Spleen (tissue), 11 donors: ENCODE measurements around the gene TMEM201. TPM values are rescaled to one million over a fixed set of nuclear protein-coding genes. Genes with fewer than 3 reads are reported as not detected.

Experiments
- DNase-seq: peaks from one replicate; pipeline ENCODE4 v3.0.0-alpha.2; 2020
- H3K27ac ChIP-seq, 8 donors: fragments of 200-600 bp; sonication (generic) in 7 of 8; 1 replicate in 4 of 8; 2 replicates in 4 of 8; pipeline versions ENCODE4 v1.5.0 to v1.8.0; 2016 to 2021; ENCODE audit warnings: inconsistent platforms in 4 of 8, mild to moderate bottlenecking in 4 of 8, moderate library complexity in 1 of 8
- H3K27me3 ChIP-seq, 7 donors: fragments of 200-600 bp; sonication (generic) in 6 of 7; replicated peaks in 1 of 7; 1 replicate in 4 of 7; 2 replicates in 3 of 7; pipeline versions ENCODE4 v1.5.0 to v1.8.0; 2016 to 2021; ENCODE audit warnings: inconsistent platforms in 3 of 7, mild to moderate bottlenecking in 1 of 7
- H3K36me3 ChIP-seq, 6 donors: fragments of 200-600 bp; sonication (generic) in 5 of 6; 1 replicate in 4 of 6; 2 replicates in 2 of 6; pipeline versions ENCODE4 v1.5.0 to v1.8.0; 2016 to 2021; ENCODE audit warnings: inconsistent platforms in 2 of 6
- H3K4me1 ChIP-seq, 6 donors: fragments of 200-600 bp; sonication (generic) in 5 of 6; 1 replicate in 3 of 6; 2 replicates in 3 of 6; pipeline versions ENCODE4 v1.5.0 to v1.8.0; 2016 to 2021; ENCODE audit warnings: inconsistent platforms in 3 of 6
- H3K4me3 ChIP-seq, 8 donors: fragments of 200-600 bp; sonication (generic) in 7 of 8; 1 replicate in 4 of 8; 2 replicates in 4 of 8; pipeline versions ENCODE4 v1.5.0 to v1.8.0; 2016 to 2021; ENCODE audit warnings: inconsistent platforms in 4 of 8, mild to moderate bottlenecking in 4 of 8, moderate library complexity in 2 of 8
- H3K9me3 ChIP-seq, 8 donors: fragments of 200-600 bp; sonication (generic) in 7 of 8; 1 replicate in 4 of 8; 2 replicates in 4 of 8; pipeline versions ENCODE4 v1.5.0 to v1.8.0; 2016 to 2021; ENCODE audit warnings: inconsistent platforms in 4 of 8
- POLR2A ChIP-seq, 3 donors: fragments of 450-650 bp; IDR thresholded peaks; one replicate each; pipeline ENCODE4 v1.5.1; 2017; ENCODE audit warnings: antibody characterized with exemption in 3 of 3, mild to moderate bottlenecking in 1 of 3
- POLR2AphosphoS5 ChIP-seq, 3 donors: sonication (generic); formaldehyde crosslinking; IDR thresholded peaks; one replicate each; pipeline ENCODE4 v1.5.1; 2017; ENCODE audit warnings: antibody characterized with exemption in 3 of 3
- WGBS, 5 donors: extraction: QIAGEN DNeasy Blood & Tissue Kit in 3 of 5; methylation state at CpG; one replicate each; pipeline versions ENCODE4 v1.1.5 to v1.1.7; 2013 to 2018; 5-methylcytosine and 5-hydroxymethylcytosine counted together
- intact Hi-C: fragments of 100-400 bp; cut with DNase I; formaldehyde crosslinking; loops from one replicate; pipeline ENCODE4 v1.15.0; 2023; ENCODE audit warnings: low total_unique reads
- polyA plus RNA-seq, 3 donors: library from polyadenylated mRNA; stranded (reverse); fragments of 200-250 nt; gene quantifications; one replicate each; pipeline ENCODE4 v1.2.1, GENCODE V29; 2013
- total RNA-seq, 7 donors: library from RNA; depleted of rRNA in 3 of 7; stranded (reverse); fragments of >200 nt in 3 of 7; fragmentation: NEBNext Ultra II Directional in 4 of 7; extraction: Animal tissue kit (Norgen Biotek cat#: 25700) in 4 of 7; gene quantifications; one replicate each; pipeline versions ENCODE4 v1.1.0 to v1.2.1, GENCODE V29; 2016 to 2021
- TF ChIP-seq, protein P1 (sequence below), 11 experiments: fragments of 200-600 bp in 7 of 11; fragments of 450-650 bp in 4 of 11; sonication (generic) in 4 of 11; IDR thresholded peaks in 8 of 11; conservative IDR thresholded peaks in 3 of 11; 1 replicate in 7 of 11; 2 replicates in 4 of 11; pipeline versions ENCODE4 v1.4.0 to v1.8.0; 2016 to 2021; ENCODE audit warnings: antibody characterized with exemption in 11 of 11, inconsistent platforms in 4 of 11, mild to moderate bottlenecking in 1 of 11
- donor health status: healthy with polysubstance abuse.
- donor health status: DM: no; HTN: no; CAD: no; lungs with moderate emphysema.
- donor health status: DM: no; HTN: no; CAD: no.
- donor health status: Bipolar disorder and iron deficiency.
- donor health status: healthy.
- donor health status: DM: no; HTN: no; CAD: no.
- donor health status: DM: yes; HTN: yes; CAD: no.

TMEM201 gene
- total and polyA plus RNA-seq, 10 donors, result 2.5 to 11.6 (median 6.3) TPM

DNA sequence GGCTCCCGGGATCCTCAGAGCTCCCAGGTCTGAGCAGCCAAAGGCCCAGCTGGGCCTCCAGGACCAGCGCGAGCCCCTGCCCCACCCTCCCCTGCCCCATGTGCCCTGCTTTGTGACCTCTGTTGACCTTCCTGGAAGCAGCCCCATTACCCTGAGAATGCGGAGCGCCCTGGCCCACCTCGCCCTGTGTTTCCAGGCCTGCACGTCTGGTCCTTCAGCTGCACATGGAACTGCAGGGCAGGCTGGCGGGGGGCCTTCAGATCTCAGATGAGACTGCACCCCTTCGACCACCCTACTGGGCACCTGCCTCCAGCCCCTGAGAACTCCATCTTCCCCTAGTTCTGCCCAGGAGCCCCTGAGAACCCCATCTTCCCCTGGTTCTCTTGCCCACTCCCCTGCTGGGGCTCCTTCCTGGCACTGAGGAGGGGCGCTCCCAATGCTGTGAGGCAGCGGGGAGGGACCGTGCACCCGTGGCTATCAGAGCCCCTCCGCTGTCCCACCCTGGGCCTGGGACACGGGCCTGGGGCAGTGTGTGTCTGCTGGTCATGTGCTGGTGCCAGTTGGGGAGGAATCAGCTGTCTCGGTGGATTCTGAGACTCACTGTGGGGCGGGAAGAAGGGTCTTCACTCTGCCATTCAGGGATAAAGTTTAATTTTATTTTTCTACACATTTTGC, 25.1 kb downstream of the TMEM201 start:
- intact Hi-C loops, result no loop called here
- Histone ChIP-seq H3K36me3 (peaks cover 0 to 54% (median 36%) of the 10 kb centered on the region in 6 donors), H3K27ac (no peak overlapping the region), H3K27me3 (peaks cover 0 to 10% (median 0%) of the 10 kb centered on the region in 7 donors), H3K9me3 (no peaks in the 10 kb centered on the region), H3K4me1 (peaks cover 0 to 9% (median 4%) of the 10 kb centered on the region in 6 donors), H3K4me3 (no peak overlapping the region)
- no peak for DNase-seq
- TF ChIP-seq, protein P1, sequence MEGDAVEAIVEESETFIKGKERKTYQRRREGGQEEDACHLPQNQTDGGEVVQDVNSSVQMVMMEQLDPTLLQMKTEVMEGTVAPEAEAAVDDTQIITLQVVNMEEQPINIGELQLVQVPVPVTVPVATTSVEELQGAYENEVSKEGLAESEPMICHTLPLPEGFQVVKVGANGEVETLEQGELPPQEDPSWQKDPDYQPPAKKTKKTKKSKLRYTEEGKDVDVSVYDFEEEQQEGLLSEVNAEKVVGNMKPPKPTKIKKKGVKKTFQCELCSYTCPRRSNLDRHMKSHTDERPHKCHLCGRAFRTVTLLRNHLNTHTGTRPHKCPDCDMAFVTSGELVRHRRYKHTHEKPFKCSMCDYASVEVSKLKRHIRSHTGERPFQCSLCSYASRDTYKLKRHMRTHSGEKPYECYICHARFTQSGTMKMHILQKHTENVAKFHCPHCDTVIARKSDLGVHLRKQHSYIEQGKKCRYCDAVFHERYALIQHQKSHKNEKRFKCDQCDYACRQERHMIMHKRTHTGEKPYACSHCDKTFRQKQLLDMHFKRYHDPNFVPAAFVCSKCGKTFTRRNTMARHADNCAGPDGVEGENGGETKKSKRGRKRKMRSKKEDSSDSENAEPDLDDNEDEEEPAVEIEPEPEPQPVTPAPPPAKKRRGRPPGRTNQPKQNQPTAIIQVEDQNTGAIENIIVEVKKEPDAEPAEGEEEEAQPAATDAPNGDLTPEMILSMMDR (IDR thresholded peaks at IDR 0.05 in 8 of 11, conservative IDR thresholded peaks at IDR 0.05 in 3 of 11), result no peak
- peak in 1 of 3 donors; percentile 5 for TF ChIP-seq POLR2AphosphoS5 (IDR thresholded peaks at IDR 0.05)
- TF ChIP-seq POLR2A (IDR thresholded peaks at IDR 0.05), result no peak
- 81 to 95% (median 93%) methylated on average over 17 of the region's 17 CpGs for WGBS, 5 donors

DNA sequence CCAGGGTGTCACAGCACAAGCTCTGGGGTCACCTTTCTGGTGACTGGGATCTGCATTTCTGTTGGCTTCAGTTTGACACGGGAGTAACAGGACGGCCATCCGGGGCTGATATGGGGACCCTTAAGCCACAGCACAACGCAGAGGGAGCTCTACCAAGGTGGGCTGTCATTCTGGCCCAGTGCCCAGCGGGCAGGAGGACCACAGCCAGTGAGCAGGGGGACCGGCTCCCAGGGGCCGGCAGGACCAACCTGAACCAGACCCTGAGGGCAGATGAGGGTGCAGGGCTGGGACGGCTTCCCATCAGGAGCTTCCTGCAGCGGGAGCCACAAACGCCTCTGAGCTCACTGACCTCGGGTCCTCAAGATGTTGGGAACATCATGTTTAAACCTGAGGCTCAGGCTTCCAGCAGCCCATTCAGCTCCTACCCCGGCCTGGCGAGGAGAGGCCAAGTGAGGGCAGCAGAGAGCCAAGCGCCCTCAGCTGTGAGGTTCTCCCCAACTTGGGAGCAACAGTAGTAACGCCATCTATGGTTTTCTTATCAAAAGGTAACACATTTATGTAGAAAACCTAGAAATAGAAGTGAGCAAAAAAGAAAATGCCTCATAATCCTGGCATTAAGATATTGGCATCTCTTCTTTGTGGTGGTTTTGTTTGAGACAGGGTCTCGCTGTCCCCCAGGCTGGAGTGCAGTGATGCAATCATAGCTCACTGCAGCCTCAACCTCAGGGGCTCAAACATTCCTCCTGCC, 26.8 kb downstream of the TMEM201 start:
- 34 to 57% (median 49%) methylated on average over 11 to 16 of the region's 16 CpGs for WGBS, 5 donors
- Histone ChIP-seq H3K4me1 (peaks cover 0 to 9% (median 4%) of the 10 kb centered on the region in 6 donors), H3K9me3 (no peaks in the 10 kb centered on the region), H3K27me3 (peaks cover 0 to 23% (median 0%) of the 10 kb centered on the region in 7 donors), H3K36me3 (peaks cover 0 to 37% (median 24%) of the 10 kb centered on the region in 6 donors), H3K4me3 (no peak overlapping the region), H3K27ac (no peak overlapping the region)
- DNase-seq, result peak; percentile 89
- TF ChIP-seq POLR2AphosphoS5 (IDR thresholded peaks at IDR 0.05) (peak in 1 of 3 donors; percentile 26), POLR2A (IDR thresholded peaks at IDR 0.05) (no peak)
- TF ChIP-seq, protein P1 (IDR thresholded peaks at IDR 0.05 in 8 of 11, conservative IDR thresholded peaks at IDR 0.05 in 3 of 11), result peak in 10 of 11 experiments; percentile 39 to 79 (median 62)
- intact Hi-C loops, result no loop called here

DNA sequence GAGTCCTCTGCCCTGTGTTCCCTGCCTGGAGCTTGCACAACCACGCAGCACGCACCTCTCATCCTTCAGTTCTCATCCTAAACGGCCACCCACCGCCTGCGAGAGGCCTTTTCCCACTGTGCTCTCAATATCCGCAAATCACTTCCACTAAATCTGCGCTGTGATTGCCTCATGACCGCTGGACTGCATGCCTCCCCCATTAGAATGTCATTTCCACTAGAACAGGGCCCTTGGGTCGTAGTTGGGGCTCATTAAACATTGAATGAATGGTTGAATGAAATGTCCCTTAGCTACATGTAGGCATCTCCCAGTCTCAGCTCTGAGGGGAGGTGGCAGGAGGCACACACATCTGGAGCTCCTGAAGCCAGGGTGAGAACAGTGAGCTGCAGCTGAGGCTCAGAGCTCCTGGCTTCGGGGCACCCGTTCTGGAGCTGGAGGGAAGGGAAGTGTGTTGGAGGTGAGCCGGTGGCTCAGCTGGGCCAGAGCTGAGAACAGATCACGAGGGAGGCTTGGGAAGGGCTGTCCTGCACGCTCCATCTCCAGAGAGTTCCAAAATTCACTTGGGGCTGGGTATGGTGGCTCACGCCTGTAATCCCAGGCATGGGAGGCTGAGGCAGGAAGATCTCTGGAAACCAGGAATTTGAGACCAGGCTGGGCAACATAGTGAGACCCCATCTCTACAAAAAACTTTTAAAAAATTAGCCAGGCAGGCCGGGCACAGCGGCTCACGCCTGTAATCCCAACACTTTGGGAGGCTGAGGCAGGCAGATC, 30.4 kb downstream of the TMEM201 start:
- Histone ChIP-seq H3K36me3 (peaks cover 0 to under 1% (median 0%) of the 10 kb centered on the region in 6 donors), H3K9me3 (no peaks in the 10 kb centered on the region), H3K4me3 (no peak overlapping the region), H3K4me1 (peaks cover 0 to 10% (median 4%) of the 10 kb centered on the region in 6 donors), H3K27ac (no peak overlapping the region), H3K27me3 (peaks cover 0 to 23% (median 0%) of the 10 kb centered on the region in 7 donors)
- TF ChIP-seq, protein P1 (IDR thresholded peaks at IDR 0.05 in 8 of 11, conservative IDR thresholded peaks at IDR 0.05 in 3 of 11), result no peak
- TF ChIP-seq POLR2AphosphoS5 (IDR thresholded peaks at IDR 0.05), result no peak
- no peak for TF ChIP-seq POLR2A (IDR thresholded peaks at IDR 0.05)
- WGBS, 5 donors, result 76 to 83% (median 82%) methylated on average over 18 of the region's 18 CpGs
- intact Hi-C loops, result no loop called here
- no peak for DNase-seq
